Stromal cell of bone marrow (primary cell): ENCODE results near the gene ZFYVE9.

Source experiments
- DNase-seq: peaks from one replicate; pipeline ENCODE4 v3.0.0-alpha.2; 2012; ENCODE audit warnings: low read depth

The ZFYVE9 gene

GRCh38 chr1:52341655-52342260 lies 199.9 kb downstream of the ZFYVE9 start:
- DNase-seq = no peak

- DNase-seq = no peak
These were observed 202.1 kb downstream of the ZFYVE9 start for GRCh38 chr1:52343979-52344378.

GRCh38 chr1:52345252-52345651 lies 203.4 kb downstream of the ZFYVE9 start:
- DNase-seq = no peak

- no peak for DNase-seq
These were observed 204.8 kb downstream of the ZFYVE9 start for GRCh38 chr1:52346653-52347052.

- DNase-seq = no peak
These were observed 206.9 kb downstream of the ZFYVE9 start for GRCh38 chr1:52348704-52349300.

GRCh38 chr1:52352690-52353089 lies 210.8 kb downstream of the ZFYVE9 start:
- no peak for DNase-seq

- DNase-seq = no peak
These were observed 213.5 kb downstream of the ZFYVE9 start for GRCh38 chr1:52355436-52355835.

- DNase-seq = no peak
These were observed 214.1 kb downstream of the ZFYVE9 start for GRCh38 chr1:52355847-52356505.

GRCh38 chr1:52356818-52357355 lies 215.0 kb downstream of the ZFYVE9 start:
- DNase-seq = no peak

- DNase-seq = no peak
These were observed 215.5 kb downstream of the ZFYVE9 start for GRCh38 chr1:52357397-52357796.

- DNase-seq = no peak
These were observed 217.1 kb downstream of the ZFYVE9 start for GRCh38 chr1:52358851-52359497.

GRCh38 chr1:52359676-52360594 lies 218.0 kb downstream of the ZFYVE9 start:
- DNase-seq = no peak

- DNase-seq = no peak
These were observed 218.7 kb downstream of the ZFYVE9 start for GRCh38 chr1:52360595-52360968.

GRCh38 chr1:52364235-52364839 lies 222.4 kb downstream of the ZFYVE9 start:
- no peak for DNase-seq

GRCh38 chr1:52365071-52365745 lies 223.3 kb downstream of the ZFYVE9 start:
- peak; percentile 66 for DNase-seq

- peak; percentile 88 for DNase-seq
These were observed 224.0 kb downstream of the ZFYVE9 start, which contains the start of gene CC2D1B for GRCh38 chr1:52365746-52366516. Gene CC2D1B (minus strand): TSS chr1:52366205. CDS start chr1:52364620, 1,585 bp downstream.

- no peak for DNase-seq
These were observed 224.6 kb downstream of the ZFYVE9 start for GRCh38 chr1:52366517-52366827.

GRCh38 chr1:52367272-52367671 lies 225.4 kb downstream of the ZFYVE9 start:
- no peak for DNase-seq

- DNase-seq = no peak
These were observed 226.7 kb downstream of the ZFYVE9 start for GRCh38 chr1:52368383-52369172.
